Measurements from ENCODE around the gene GLOD5. TPM values are rescaled to one million over a fixed set of nuclear protein-coding genes. Genes with fewer than 3 reads are reported as not detected.

GLOD5 gene
- total RNA-seq, 2 experiments from 2014 or later: not detected

- ChIA-PET POLR2A (no interaction called here), CTCF (no interaction called here)
Measured at GRCh38 chrX:48751343-48751742, 10.2 kb upstream of the GLOD5 start.

GRCh38 chrX:48752498-48752897 is 9.0 kb upstream of the GLOD5 start:
- ChIA-PET CTCF (no interaction called here), POLR2A (no interaction called here)

GRCh38 chrX:48753708-48754228 is 7.8 kb upstream of the GLOD5 start:
- CTCF ChIA-PET: no interaction called here

GRCh38 chrX:48754238-48754637 is 7.3 kb upstream of the GLOD5 start:
- POLR2A ChIA-PET: no interaction called here

More at GRCh38 chrX:48753708-48754228, 7.8 kb upstream of the GLOD5 start:
- POLR2A ChIA-PET: no interaction called here

DNA sequence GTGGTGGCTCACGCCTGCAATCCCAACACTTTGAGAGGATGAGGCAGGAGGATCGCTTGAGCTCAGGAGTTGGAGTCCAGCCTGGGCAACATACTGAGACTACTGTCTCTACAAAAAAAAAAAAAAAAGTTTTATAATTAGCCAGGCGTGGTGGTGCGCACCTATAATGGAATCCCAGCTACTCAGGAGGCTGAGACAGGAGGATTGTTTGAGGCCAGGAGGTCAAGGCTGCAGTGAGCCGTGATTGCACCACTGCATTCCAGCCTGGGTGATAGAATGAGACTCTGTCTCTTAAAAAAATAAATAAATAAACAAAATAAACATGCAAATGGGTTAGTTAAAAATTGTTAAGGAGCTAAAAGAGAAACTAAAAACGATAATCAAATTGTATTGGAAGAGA is 7.7 kb downstream of the GLOD5 start:
- ChIA-PET CTCF (no interaction called here), POLR2A (no interaction called here)

More at GRCh38 chrX:48754238-48754637, 7.3 kb upstream of the GLOD5 start:
- CTCF ChIA-PET: no interaction called here

DNA sequence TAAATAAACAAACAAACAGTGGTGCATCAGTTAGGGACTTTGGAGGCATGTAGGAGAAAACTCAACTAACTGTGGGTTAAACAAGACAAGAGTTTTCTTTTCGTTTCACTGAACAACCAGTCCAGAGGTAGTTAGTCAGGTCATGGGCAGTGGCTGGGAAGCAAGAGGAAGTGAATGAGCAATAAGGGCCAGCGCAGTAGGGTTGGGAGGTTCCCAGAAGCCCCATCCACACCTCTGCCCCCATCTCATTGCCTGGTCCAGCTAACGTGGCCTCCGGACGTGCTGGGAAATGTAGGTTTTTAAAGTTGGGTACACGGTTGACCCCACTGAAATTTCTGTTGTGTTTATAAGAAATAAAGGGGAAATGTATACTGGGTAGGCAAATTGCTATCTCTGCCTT is 8.7 kb downstream of the GLOD5 start:
- ChIA-PET POLR2A (no interaction called here), CTCF (no interaction called here)

DNA sequence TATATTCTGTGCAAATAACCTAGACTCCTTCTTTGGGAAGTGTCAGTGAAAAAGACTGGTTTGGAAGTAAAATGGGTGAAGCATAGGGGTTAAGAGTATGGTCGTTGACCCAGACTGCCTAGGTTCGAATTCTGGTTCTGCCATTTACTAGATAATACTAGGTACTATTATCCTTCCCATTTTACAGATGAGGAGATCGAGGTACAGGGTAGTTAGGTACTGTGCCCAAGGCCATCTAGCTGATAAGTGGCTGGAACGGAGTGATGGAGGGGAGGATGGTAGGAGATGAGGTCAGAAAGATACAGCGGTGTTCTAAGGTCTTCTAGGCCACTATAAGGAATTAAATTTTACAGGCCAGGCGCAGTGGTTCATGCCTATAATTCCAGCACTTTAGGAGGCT is 11.1 kb downstream of the GLOD5 start:
- POLR2A ChIA-PET: no interaction called here
- CTCF ChIA-PET: no interaction called here

DNA sequence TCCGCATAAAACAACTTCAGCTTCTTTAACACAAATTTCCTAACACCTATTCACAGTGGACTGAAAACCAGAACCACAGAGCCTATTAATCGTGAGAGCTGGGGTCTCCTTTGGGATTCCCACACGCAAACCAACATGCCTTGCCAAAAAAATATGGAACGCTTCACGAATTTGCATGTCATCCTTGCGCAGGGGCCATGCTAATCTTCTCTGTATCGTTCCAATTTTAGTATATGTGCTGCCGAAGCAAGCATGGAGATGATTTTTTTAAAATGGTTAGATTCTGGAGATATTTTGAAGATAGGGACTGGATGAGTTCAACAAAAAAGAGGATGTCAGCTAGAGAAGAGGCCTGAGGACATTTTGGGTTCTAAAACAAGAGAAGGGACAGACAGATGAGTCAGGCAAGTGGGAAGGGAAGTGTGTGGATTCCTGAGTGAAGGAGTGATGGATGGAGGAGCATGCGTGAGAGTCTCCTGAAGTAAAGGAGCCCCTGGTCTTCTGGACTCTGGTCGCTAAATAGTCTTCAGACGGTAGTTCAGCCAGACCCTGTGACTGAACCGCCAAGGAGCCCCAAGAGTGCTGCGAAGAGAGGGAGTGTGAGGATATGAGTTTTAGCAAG is 15.4 kb downstream of the GLOD5 start:
- ChIA-PET CTCF (no interaction called here), POLR2A (no interaction called here)

- ChIA-PET POLR2A (no interaction called here), CTCF (no interaction called here)
Measured at GRCh38 chrX:48779399-48779798, 17.9 kb downstream of the GLOD5 start.

- CTCF ChIA-PET: no interaction called here
Measured at GRCh38 chrX:48781705-48782104, 20.2 kb downstream of the GLOD5 start.

DNA sequence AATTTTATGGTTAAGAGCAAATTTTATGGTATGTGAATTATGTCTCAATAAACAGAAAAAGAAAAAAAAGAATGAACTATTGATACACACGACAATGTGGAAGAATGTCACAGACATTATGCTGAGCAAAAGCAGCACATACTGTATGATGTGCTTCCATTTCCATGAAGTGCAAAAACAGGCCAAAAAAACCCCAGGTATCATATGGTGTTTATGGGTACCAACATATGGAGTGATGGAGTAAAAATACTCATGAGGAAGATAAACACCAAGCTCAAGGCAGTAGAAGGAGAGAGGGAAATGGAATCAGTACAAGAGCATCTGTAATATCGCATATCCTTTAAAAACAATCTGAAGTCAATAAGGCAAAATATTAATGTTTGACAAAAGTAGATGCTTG is 20.7 kb downstream of the GLOD5 start:
- ChIA-PET POLR2A (no interaction called here), CTCF (interaction anchor here (0.6 kb wide), 1 partner anchor 60 kb away, joined by 4 read pairs; no protein-coding TSS in a partner anchor)

More at GRCh38 chrX:48781705-48782104, 20.2 kb downstream of the GLOD5 start:
- POLR2A ChIA-PET: no interaction called here

DNA sequence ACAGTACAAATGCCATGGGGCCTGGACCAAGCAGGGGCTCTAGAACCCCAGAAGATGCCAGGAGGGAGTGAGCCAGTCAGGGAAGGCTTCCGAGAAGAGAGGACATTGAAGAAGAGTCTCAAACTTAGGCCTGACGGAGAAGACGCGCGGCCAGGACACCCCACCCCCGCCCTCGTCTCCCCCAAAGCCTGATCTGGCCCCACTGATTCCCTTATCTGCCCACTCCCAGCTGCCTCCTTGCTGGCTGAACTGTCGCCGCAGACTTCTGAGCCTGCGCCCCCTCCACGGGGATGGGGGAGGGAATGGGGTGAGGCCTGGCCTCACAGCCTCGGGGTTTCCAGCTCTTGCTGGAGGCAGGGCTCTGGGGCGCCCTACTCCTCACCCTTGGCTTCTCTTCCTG is 21.2 kb downstream of the GLOD5 start:
- CTCF ChIA-PET: interaction anchor here (0.6 kb wide), 1 partner anchor 59 kb away, joined by 4 read pairs; no protein-coding TSS in a partner anchor
- POLR2A ChIA-PET: no interaction called here

- CTCF ChIA-PET: no interaction called here
- POLR2A ChIA-PET: no interaction called here
Measured at GRCh38 chrX:48784726-48785125, 23.2 kb downstream of the GLOD5 start.

DNA sequence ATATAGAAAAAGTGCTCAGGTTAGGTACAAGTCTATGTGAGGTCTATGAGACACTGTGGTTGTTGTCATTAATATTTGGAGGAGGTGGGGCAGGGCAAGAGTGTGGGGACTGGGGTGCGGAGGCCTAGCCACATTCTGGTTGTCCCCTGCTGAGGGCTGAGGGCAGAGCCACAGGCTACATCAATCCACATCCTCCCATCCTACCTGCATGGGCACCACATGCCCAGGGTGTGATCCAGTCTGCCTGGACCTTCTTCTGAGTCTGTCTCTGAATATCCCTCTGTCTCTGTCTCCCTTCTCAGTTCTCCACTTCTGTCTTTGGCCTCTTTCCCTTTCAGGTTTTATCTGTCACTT is 23.6 kb downstream of the GLOD5 start:
- ChIA-PET POLR2A (no interaction called here), CTCF (no interaction called here)

DNA sequence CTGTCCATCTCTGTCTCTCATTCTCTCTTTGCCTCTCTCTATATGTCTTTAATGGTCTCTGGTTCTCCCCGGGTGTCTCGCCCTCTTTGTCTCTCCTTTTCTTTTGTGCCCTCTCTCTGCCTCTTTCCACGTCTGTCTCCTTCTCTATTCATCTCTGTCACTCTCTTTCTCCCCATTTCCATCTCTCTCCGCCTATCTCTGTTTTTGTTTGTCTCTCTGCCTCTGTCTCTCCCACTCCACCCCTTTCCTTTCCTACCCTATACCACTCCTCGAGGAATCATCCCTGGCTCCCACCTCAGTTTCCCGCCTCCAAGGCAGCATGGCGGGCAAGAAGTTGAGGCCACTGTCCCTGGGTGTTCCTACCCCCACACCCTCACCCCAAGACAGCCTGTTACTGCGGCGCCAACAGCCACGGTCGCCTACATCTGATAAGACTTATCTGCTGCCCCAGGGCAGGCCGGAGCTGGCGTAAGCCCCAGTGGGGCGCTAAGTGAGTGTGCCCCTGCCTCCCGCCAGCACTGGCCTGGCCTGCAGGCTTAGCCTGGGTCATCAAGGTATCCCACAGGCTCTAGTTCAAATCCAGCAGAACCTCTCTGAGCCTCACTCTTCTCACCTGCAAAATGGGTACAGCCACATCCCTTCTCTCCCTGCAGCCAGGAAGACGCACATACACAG is 24.1 kb downstream of the GLOD5 start:
- ChIA-PET CTCF (no interaction called here), POLR2A (no interaction called here)

DNA sequence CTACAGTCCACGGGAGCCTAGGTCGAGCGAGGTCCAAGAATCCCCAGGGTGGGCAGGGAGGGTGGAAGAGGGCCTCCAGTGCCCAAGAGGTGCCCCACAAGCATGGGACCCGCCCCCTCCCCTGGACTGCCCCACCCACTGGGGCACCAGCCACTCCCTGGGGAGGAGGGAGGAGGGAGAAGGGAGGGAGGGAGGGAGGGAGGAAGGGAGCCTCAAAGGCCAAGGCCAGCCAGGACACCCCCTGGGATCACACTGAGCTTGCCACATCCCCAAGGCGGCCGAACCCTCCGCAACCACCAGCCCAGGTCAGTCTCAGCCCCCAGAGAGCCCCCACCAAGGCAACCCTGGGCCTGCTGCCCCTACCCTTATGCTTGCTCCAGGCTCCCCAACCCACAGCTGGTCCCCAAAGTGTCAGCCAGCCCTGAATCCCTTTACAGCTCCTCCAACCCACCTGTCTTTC is 24.8 kb downstream of the GLOD5 start, which contains the start of gene GATA1:
TSS of gene GATA1 (plus strand) at position 250 of the 460 bp plus-strand sequence. CDS start 4,520 bp downstream, outside the sequence.
- CTCF ChIA-PET: no interaction called here
- POLR2A ChIA-PET: no interaction called here

- ChIA-PET CTCF (no interaction called here), POLR2A (no interaction called here)
Measured at GRCh38 chrX:48786825-48787504, 25.4 kb downstream of the GLOD5 start.

- CTCF ChIA-PET: no interaction called here
- POLR2A ChIA-PET: no interaction called here
Measured at GRCh38 chrX:48787505-48788443, 26.2 kb downstream of the GLOD5 start.

- ChIA-PET CTCF (no interaction called here), POLR2A (no interaction called here)
Measured at GRCh38 chrX:48789366-48790220, 28.0 kb downstream of the GLOD5 start.
